HFFc6 (cell line): ENCODE measurements around the gene PRR12. TPM values are rescaled to one million over a fixed set of nuclear protein-coding genes. Genes with fewer than 3 reads are reported as not detected.
"Not testable (repeated sequence)": the region's sequence is repeated elsewhere in the genome, so short reads cannot be mapped to it uniquely, and the experiment has no call there.

Source experiments
- DNase-seq: peaks from one replicate; pipeline ENCODE4 v3.0.0-alpha.2; 2018
- H3K27ac Mint-ChIP-seq: 2 replicates; pipeline ENCODE4 v1.8.0; 2020; ENCODE audit warnings: mild to moderate bottlenecking, mixed read lengths
- H3K27me3 Mint-ChIP-seq: 2 replicates; pipeline ENCODE4 v1.8.0; 2021; ENCODE audit warnings: mild to moderate bottlenecking, moderate library complexity, mixed read lengths; ENCODE audit not compliant: insufficient read depth
- H3K36me3 Mint-ChIP-seq: 2 replicates; pipeline ENCODE4 v1.8.0; 2021; ENCODE audit warnings: low read depth, mixed read lengths
- H3K4me1 Mint-ChIP-seq: 2 replicates; pipeline ENCODE4 v1.8.0; 2020; ENCODE audit warnings: low read depth, mixed read lengths
- H3K4me3 Mint-ChIP-seq: 2 replicates; pipeline ENCODE4 v1.8.0; 2020; ENCODE audit warnings: mild to moderate bottlenecking, moderate library complexity, mixed read lengths
- H3K9me3 Mint-ChIP-seq: 2 replicates; pipeline ENCODE4 v1.8.0; 2020; ENCODE audit warnings: mild to moderate bottlenecking, mixed read lengths
- total RNA-seq, 6 experiments: library from RNA; stranded (reverse); fragmentation: NEBNext Ultra II Directional; extraction: Animal tissue kit (Norgen Biotek cat#: 25700); gene quantifications; 2 replicates in 1 of 6; 3 replicates in 5 of 6; pipeline ENCODE4 v1.2.3, GENCODE V29; 2021
- TF ChIP-seq, protein P1 (sequence below): fragments of 200-600 bp; sonication (generic); IDR thresholded peaks from 2 replicates; pipeline ENCODE4 v1.5.0; 2021; ENCODE audit warnings: antibody characterized with exemption, mild to moderate bottlenecking

The PRR12 gene
- total RNA-seq, 6 experiments from 2014 or later = 23.3 to 26.2 (median 24.3) TPM

GRCh38 chr19:49615861-49616260, 24.9 kb downstream of the PRR12 start:
- no peak for DNase-seq
- H3K27me3 Mint-ChIP-seq = peaks cover 2% of the 10 kb centered on the region
- no peak overlapping the region for H3K4me3 Mint-ChIP-seq
- TF ChIP-seq, protein P1, sequence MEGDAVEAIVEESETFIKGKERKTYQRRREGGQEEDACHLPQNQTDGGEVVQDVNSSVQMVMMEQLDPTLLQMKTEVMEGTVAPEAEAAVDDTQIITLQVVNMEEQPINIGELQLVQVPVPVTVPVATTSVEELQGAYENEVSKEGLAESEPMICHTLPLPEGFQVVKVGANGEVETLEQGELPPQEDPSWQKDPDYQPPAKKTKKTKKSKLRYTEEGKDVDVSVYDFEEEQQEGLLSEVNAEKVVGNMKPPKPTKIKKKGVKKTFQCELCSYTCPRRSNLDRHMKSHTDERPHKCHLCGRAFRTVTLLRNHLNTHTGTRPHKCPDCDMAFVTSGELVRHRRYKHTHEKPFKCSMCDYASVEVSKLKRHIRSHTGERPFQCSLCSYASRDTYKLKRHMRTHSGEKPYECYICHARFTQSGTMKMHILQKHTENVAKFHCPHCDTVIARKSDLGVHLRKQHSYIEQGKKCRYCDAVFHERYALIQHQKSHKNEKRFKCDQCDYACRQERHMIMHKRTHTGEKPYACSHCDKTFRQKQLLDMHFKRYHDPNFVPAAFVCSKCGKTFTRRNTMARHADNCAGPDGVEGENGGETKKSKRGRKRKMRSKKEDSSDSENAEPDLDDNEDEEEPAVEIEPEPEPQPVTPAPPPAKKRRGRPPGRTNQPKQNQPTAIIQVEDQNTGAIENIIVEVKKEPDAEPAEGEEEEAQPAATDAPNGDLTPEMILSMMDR = no peak
- no peak overlapping the region for H3K27ac Mint-ChIP-seq
- H3K9me3 Mint-ChIP-seq = no peaks in the 10 kb centered on the region
- H3K36me3 Mint-ChIP-seq = peaks cover 13% of the 10 kb centered on the region; the same call in 1 of the 2 replicates
- H3K4me1 Mint-ChIP-seq = peaks cover 29% of the 10 kb centered on the region

GRCh38 chr19:49616532-49616931, 25.6 kb downstream of the PRR12 start:
- peaks cover 2% of the 10 kb centered on the region; the same call in 1 of the 2 replicates for H3K27me3 Mint-ChIP-seq
- peaks cover 29% of the 10 kb centered on the region for H3K4me1 Mint-ChIP-seq
- H3K4me3 Mint-ChIP-seq = no peak overlapping the region
- DNase-seq = no peak
- TF ChIP-seq, protein P1 = no peak
- H3K27ac Mint-ChIP-seq = no peak overlapping the region
- H3K9me3 Mint-ChIP-seq = no peaks in the 10 kb centered on the region
- peaks cover 16% of the 10 kb centered on the region for H3K36me3 Mint-ChIP-seq

- Mint-ChIP-seq H3K4me3 (no peak overlapping the region), H3K36me3 (peaks cover 20% of the 10 kb centered on the region)
These were observed 26.0 kb downstream of the PRR12 start for GRCh38 chr19:49616945-49617344.

DNA sequence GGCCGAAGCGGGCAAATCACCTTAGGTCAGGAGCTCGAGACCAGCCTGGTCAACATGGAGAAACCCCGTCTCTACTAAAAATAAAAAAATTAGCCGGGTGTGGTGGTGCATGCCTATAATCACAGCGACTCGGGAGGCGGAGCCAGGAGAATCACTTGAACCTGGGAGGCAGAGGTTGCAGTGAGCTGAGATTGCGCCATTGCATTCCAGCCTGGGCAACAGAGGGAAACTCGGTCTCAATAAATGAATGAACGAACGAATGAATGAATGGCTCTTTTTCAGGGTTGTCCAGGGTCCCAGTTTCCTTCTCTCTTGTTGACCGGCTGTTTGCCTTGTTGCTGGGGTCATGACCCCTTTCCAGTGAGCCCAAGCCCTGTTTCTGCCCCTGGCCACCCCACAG, 26.9 kb downstream of the PRR12 start:
- Mint-ChIP-seq H3K4me1 (peaks cover 23% of the 10 kb centered on the region), H3K36me3 (peaks cover 25% of the 10 kb centered on the region)
- H3K4me3 Mint-ChIP-seq, H3K9me3 Mint-ChIP-seq, DNase-seq, H3K27me3 Mint-ChIP-seq, H3K27ac Mint-ChIP-seq: not testable (repeated sequence)

More at GRCh38 chr19:49616945-49617344, 26.0 kb downstream of the PRR12 start:
- no peak for DNase-seq
- no peaks in the 10 kb centered on the region for H3K9me3 Mint-ChIP-seq
- peaks cover 29% of the 10 kb centered on the region for H3K4me1 Mint-ChIP-seq
- H3K27ac Mint-ChIP-seq = no peak overlapping the region
- peaks cover 2% of the 10 kb centered on the region; the same call in 1 of the 2 replicates for H3K27me3 Mint-ChIP-seq
- TF ChIP-seq, protein P1 = no peak

GRCh38 chr19:49624967-49625910, 34.3 kb downstream of the PRR12 start:
- TF ChIP-seq, protein P1 = no peak
- H3K27me3 Mint-ChIP-seq = no peaks in the 10 kb centered on the region; the same call in 1 of the 2 replicates
- DNase-seq = no peak
- no peak overlapping the region for H3K27ac Mint-ChIP-seq
- no peaks in the 10 kb centered on the region for H3K4me1 Mint-ChIP-seq
- no peak overlapping the region for H3K4me3 Mint-ChIP-seq
- H3K9me3 Mint-ChIP-seq = no peaks in the 10 kb centered on the region
- peaks cover 30% of the 10 kb centered on the region for H3K36me3 Mint-ChIP-seq

DNA sequence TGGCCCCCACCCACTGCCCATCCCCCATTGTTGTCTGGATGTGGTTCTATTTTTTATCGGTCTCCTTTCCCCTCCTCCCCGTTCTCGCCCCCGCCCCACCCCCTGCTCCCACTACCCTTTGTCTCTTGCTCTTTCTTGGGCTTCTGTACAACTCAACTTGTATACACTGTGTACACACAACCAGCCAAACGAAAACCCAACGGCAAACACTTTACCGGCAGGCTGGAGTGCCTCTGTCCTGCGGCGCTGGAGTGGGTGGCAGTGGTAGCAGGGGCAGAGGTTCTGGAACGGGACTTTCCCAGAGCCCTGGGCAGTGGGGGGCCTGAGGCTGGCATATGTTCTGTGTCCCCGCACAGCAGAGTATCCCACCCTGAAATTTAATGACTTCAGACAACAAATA, 35.2 kb downstream of the PRR12 start:
- H3K4me3 Mint-ChIP-seq = no peak overlapping the region
- no peaks in the 10 kb centered on the region for H3K9me3 Mint-ChIP-seq
- H3K27me3 Mint-ChIP-seq = no peaks in the 10 kb centered on the region; the same call in 1 of the 2 replicates
- DNase-seq = no peak
- TF ChIP-seq, protein P1 = no peak
- H3K4me1 Mint-ChIP-seq = peaks cover 6% of the 10 kb centered on the region; the same call in 1 of the 2 replicates
- H3K27ac Mint-ChIP-seq = no peak overlapping the region
- H3K36me3 Mint-ChIP-seq = peaks cover 35% of the 10 kb centered on the region
